NCI-H128 (cell line): ENCODE measurements around the gene MGAT3.

ENCODE experiments used
- DNase-seq: peaks from one replicate; lab custom pipeline; 2025; ENCODE audit not compliant: unreplicated experiment; lab: John Stamatoyannopoulos, UW

The MGAT3 gene

GRCh38 chr22:39428597-39429071 is 28.2 kb upstream of the MGAT3 start:
- DNase-seq, result no peak

DNA sequence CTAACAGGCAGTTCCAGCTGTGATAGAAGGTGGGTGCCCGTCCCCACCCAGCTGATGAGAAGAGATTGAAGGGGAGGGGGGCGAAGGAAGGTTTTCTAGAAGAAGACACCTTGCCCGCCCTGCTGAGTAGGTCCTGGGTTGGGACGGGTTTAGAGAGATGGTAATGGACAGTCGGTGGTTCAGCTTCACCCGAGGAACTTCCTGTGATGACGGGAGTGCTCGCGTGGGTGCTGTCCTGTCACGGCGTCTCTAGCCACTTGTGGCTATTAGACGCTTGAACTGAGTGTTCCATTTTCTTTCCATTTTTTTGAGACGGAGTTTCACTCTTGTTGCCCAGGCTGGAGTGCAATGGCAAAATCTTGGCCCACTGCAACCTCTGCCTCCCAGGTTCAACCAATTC is 27.6 kb upstream of the MGAT3 start:
- no peak for DNase-seq

DNA sequence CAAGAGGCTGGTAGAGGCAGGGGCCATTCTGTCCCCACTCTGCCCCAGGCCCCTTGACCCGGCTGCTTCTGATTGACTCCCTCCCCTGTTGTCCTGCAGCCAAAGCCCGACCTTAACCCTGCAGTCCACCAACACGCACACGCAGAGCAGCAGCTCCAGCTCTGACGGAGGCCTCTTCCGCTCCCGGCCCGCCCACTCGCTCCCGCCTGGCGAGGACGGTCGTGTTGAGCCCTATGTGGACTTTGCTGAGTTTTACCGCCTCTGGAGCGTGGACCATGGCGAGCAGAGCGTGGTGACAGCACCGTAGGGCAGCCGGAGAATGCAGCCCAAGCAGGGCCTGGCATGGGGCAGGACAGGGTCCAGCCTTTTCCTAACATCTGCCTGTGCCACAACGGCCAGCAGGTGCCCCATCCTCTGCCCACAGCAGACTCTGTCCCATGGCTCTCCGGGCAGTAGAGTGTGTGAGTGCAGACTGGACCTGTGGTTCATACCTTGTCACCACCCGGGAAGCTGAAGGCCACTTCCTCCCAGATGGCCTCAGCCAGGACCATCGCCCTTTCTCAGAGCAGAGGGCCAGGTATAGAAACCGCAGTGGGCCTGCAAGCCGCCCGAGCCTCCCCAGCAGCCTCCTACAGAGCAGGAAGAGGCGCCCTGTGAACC is 26.8 kb upstream of the MGAT3 start:
- DNase-seq, result no peak

DNA sequence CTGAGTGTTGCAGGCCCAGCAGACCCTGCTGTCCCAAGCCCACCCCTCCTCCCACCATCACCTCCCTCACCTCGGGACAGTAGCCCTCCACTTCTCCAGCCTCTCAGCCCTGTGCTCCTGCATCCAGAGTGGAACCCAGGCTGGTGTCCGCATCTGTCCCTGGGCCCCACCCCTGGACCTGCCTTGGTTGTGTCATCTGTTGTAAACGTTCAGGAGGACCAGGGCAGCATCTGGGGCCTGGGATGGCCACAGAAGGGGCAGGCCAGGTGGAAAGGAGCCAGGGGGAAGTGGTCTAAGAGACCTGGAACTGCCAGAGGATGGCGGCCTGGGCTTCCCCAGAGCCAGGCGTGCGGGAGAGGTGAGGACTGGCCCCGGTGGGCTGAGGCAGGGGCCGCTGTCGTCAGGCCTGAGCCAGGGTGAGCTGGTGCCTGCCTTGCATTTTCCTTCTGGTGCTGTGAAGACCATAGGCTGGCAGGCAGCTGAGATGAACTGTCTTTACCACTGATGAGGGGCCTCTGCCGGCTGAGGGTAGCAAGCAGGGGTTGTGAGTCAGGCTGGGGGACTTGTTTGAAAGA is 26.1 kb upstream of the MGAT3 start:
- DNase-seq, result no peak

DNA sequence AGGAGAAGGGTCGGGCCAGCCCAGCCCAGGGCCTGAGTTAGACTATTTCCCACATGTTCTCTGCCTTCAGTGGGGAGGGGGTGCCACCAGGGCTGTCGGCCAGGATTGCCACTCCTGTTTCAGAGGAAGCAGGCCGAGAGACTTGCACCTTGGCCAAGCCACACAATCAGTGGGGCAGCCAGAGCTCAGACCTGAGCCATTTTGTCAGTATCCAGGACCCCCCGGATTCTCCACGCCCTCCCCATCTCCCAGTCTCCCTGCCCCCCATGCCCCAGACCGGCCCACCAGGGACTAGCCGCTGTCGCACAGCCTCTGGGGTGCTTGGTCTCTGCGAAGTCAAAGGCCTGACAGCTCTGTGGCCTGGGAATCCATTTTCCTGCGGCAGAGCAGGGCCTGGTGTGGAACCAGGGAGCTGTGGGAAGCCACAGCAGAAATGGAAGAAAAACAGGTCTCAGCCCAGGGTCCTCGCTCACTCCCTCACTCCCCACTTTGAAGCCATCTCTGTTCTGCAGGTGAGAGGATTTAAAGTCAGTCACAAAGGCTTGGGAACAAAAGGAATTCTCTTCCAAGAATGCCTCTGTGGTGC is 25.5 kb upstream of the MGAT3 start:
- DNase-seq, result no peak

GRCh38 chr22:39431821-39432251 is 25.0 kb upstream of the MGAT3 start:
- DNase-seq, result no peak

DNA sequence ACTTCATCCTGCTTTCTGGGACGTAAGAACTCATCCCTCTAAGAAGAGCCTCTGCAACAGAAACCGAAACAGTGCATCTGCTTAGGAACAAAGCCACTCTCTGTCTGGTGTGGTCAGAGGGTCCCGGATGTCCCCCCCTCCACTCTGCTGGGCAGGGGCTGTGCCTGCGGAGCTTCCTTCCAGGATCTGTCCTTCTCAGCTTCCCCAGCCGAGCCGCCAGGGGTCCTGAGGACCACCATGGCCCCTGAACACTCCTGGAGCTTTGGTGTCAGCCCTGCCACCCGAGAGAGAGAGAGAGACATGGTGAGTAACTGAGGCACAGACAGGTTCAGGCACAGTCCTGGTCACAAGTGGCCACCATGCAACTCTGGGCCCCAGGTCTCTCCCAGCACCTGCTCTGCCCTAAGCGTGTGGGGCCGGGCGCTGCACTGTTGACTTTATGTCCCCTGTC is 24.4 kb upstream of the MGAT3 start:
- no peak for DNase-seq

GRCh38 chr22:39433476-39434242 is 23.2 kb upstream of the MGAT3 start:
- DNase-seq, result no peak

DNA sequence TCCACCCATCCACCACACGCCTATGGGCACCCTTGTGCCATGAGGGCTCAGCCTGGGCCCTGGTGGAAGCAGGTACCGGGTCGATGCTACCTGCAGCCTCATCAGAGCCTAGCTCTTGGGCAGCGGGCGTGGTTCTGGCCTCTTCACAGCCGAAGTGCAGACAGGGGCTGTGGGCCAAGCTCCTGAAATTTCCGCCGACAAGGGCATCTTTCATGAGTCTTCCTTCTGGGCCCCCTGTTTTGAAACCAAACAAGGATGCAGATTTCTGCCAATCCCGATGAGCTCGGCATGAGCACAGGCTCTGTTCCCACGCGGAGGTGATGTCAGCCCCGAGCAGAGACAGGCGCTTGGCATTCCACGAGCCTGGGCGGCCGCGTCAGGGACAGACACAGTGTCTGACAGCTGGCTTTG is 22.6 kb upstream of the MGAT3 start:
- no peak for DNase-seq

DNA sequence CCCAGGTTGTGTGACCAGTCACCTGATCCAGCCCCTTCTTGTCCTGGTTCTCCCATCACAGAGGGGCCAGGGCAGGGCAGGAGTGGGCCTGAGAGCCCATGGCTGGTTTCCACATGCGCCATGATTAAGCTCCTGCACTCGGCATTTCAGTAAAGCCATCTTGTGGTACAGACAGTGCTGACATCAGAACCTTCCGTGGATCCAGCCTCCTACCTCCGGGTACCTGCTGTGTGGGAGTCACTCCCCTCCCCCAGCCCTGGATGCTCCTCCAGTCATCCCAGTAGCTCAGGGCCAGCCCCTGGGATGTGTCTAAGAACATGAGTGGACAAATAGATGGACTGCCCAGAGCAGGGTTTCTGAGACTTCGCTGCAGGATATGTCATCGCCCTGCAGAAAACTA is 22.1 kb upstream of the MGAT3 start:
- no peak for DNase-seq

DNA sequence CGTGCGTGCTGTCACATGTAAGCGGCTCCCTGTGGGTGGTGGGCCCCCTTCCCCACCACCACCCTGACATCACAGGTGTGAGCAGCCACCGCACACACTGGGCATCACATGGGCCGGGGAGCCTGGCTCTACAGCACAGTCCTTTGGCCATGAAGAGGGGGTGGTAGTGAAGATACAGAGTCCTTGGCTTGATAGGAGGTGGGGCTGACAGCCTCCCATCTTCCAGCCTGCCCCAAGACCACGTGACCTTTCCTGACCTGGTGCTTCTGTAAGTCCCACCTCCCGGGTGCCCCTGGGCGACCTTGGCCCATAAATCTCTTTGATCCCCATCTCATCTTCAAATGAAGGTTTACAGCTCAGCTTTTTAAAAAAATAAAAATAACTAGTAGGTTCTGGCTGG is 21.2 kb upstream of the MGAT3 start:
- no peak for DNase-seq

- no peak for DNase-seq
Observed at GRCh38 chr22:39437791-39438704, 18.8 kb upstream of the MGAT3 start.

GRCh38 chr22:39439170-39439569 is 17.6 kb upstream of the MGAT3 start:
- no peak for DNase-seq

GRCh38 chr22:39443398-39443797 is 13.4 kb upstream of the MGAT3 start:
- no peak for DNase-seq

GRCh38 chr22:39444247-39444800 is 12.5 kb upstream of the MGAT3 start:
- DNase-seq, result no peak

DNA sequence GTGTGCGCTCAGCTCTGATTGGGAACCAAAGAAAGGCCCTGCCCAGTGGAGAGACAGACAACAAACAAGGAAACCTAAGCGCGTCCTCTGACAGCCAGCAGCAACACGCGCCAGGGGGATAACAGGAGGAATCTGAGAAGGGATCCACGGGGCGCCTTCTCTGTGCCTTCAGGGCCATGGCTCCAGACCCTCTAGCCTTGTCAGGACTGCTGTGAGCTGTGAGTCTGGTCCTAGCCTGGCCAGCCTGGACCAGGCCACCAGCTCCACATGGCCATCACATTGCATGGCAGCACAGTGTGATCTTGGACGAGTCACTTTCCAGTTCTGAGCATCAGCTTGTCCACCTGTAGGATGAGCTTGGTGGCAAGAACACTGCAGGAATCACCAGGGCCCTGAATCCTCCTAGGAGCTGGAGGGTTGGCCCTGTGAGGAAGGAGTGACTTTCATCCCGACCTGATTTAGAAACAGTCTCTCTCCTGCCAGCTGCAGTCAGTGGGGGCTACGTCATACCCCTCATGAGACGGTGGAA is 11.8 kb upstream of the MGAT3 start:
- no peak for DNase-seq

- DNase-seq, result no peak
Observed at GRCh38 chr22:39445678-39446077, 11.1 kb upstream of the MGAT3 start.

DNA sequence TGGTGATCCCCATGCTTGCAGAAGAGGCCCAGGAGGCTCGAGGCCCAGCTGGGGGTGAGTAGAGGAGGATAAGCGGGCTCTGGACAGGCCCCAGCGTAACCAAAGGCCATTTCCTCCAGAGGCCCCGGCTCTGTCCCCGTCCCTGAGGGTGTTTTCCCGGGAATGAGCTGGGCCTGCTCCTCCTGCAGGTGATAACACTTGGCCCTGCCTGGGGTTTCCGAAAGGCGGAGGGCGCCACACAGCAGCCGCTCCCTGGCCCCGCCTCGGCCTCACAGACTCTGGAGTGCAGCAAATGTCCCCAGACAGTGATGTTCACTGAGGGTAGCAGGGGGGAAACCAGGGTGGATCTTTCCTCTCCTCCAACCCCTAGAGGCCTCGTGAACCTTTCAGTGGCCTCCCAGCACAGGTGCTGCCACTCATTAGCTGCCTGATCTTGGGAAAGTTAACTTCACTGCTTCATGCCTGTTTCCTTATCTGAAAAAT is 10.5 kb upstream of the MGAT3 start:
- DNase-seq, result no peak

- DNase-seq, result no peak
Observed at GRCh38 chr22:39448205-39449054, 8.4 kb upstream of the MGAT3 start.
